Neuronal stem cell (in vitro differentiated cells): Measurements from ENCODE around the gene CHST11.

Experiments used
- DNase-seq: peaks from one replicate; pipeline ENCODE4 v3.0.0-alpha.2; 2013; ENCODE audit warnings: low spot score
- H2AFZ ChIP-seq: one replicate; pipeline ENCODE4 v1.6.1; 2013; ENCODE audit warnings: mild to moderate bottlenecking, low read length, inconsistent platforms
- H2AK5ac ChIP-seq: 2 replicates; pipeline ENCODE4 v1.6.1; 2013; ENCODE audit warnings: low read depth, mild to moderate bottlenecking, inconsistent platforms, low read length, moderate library complexity, mixed read lengths
- H2BK120ac ChIP-seq: 2 replicates; pipeline ENCODE4 v1.6.1; 2013; ENCODE audit warnings: low read depth, mild to moderate bottlenecking, inconsistent platforms, low read length, moderate library complexity, mixed read lengths
- H2BK12ac ChIP-seq: one replicate; pipeline ENCODE4 v1.6.1; 2013; ENCODE audit warnings: low read length, inconsistent platforms
- H2BK15ac ChIP-seq: 2 replicates; pipeline ENCODE4 v1.6.1; 2013; ENCODE audit warnings: mild to moderate bottlenecking, low read length, inconsistent platforms, mixed read lengths
- H2BK5ac ChIP-seq: one replicate; pipeline ENCODE4 v1.6.1; 2013; ENCODE audit warnings: inconsistent platforms, mild to moderate bottlenecking, low read length, moderate library complexity
- H3K14ac ChIP-seq: one replicate; pipeline ENCODE4 v1.6.1; 2013; ENCODE audit warnings: low read length, inconsistent platforms
- H3K18ac ChIP-seq: 2 replicates; pipeline ENCODE4 v1.6.1; 2013; ENCODE audit warnings: low read length, inconsistent platforms
- H3K23ac ChIP-seq: 2 replicates; pipeline ENCODE4 v1.6.1; 2013; ENCODE audit warnings: low read depth, mild to moderate bottlenecking, mixed read lengths, low read length, inconsistent platforms; ENCODE audit not compliant: poor library complexity
- H3K27ac ChIP-seq: replicated peaks from 3 replicates; pipeline ENCODE4 v1.5.1; 2013; ENCODE audit warnings: low read length, inconsistent platforms
- H3K27me3 ChIP-seq, 3 experiments: 2 replicates each; pipeline ENCODE4 v1.6.1; 2013; ENCODE audit warnings: low read length in 3 of 3, mild to moderate bottlenecking in 2 of 3, inconsistent platforms in 1 of 3, low read depth in 1 of 3, mixed read lengths in 1 of 3, moderate library complexity in 1 of 3; ENCODE audit not compliant: control insufficient read depth in 3 of 3, insufficient read depth in 3 of 3
- H3K36me3 ChIP-seq, 2 donors: replicated peaks in 1 of 2; 2 replicates each; pipeline ENCODE4 v1.6.1; 2013; ENCODE audit warnings: low read length in 2 of 2; ENCODE audit not compliant: control insufficient read depth in 2 of 2, insufficient read depth in 2 of 2
- H3K4ac ChIP-seq: 2 replicates; pipeline ENCODE4 v1.6.1; 2013; ENCODE audit warnings: inconsistent platforms, mild to moderate bottlenecking, low read length, moderate library complexity
- H3K4me1 ChIP-seq, 2 donors: 1 replicate in 1 of 2; 2 replicates in 1 of 2; pipeline ENCODE4 v1.6.1; 2013; ENCODE audit warnings: low read length in 2 of 2, low read depth in 1 of 2; ENCODE audit not compliant: control insufficient read depth in 2 of 2, insufficient read depth in 1 of 2
- H3K4me2 ChIP-seq: one replicate; pipeline ENCODE4 v1.6.1; 2013; ENCODE audit warnings: mild to moderate bottlenecking, low read length, inconsistent platforms; ENCODE audit not compliant: insufficient read depth, poor library complexity, severe bottlenecking
- H3K4me3 ChIP-seq, 2 donors: 2 replicates each; pipeline ENCODE4 v1.5.1; 2013; ENCODE audit warnings: low read length in 2 of 2, mild to moderate bottlenecking in 2 of 2, inconsistent platforms in 1 of 2, moderate library complexity in 1 of 2
- H3K79me1 ChIP-seq: one replicate; pipeline ENCODE4 v1.6.1; 2013; ENCODE audit warnings: low read depth, mild to moderate bottlenecking, inconsistent platforms, low read length, moderate library complexity
- H3K9ac ChIP-seq: one replicate; pipeline ENCODE4 v1.6.1; 2013; ENCODE audit warnings: mild to moderate bottlenecking, low read depth, low read length, inconsistent platforms; ENCODE audit not compliant: poor library complexity
- H3K9me3 ChIP-seq, 2 donors: replicated peaks in 1 of 2; 2 replicates each; pipeline versions ENCODE3 to v1.6.1; 2013; ENCODE audit warnings: low read length in 2 of 2, mild to moderate bottlenecking in 2 of 2, inconsistent platforms in 1 of 2, low read depth in 1 of 2, mixed read lengths in 1 of 2, moderate library complexity in 1 of 2; ENCODE audit not compliant: control insufficient read depth in 2 of 2, insufficient read depth in 1 of 2
- H4K8ac ChIP-seq: one replicate; pipeline ENCODE4 v1.6.1; 2013; ENCODE audit warnings: low read depth, mild to moderate bottlenecking, inconsistent platforms, low read length, moderate library complexity
- H4K91ac ChIP-seq: one replicate; pipeline ENCODE4 v1.6.1; 2013; ENCODE audit warnings: low read length, low read depth, mild to moderate bottlenecking, inconsistent platforms; ENCODE audit not compliant: poor library complexity
- WGBS, 2 donors: extraction: QIAGEN DNeasy Blood & Tissue Kit; methylation state at CpG; one replicate each; pipeline ENCODE4 v1.1.7; 2013; ENCODE audit warnings: missing lambda C conversion rate in 2 of 2, mixed read lengths in 1 of 2; ENCODE audit not compliant: insufficient read length in 2 of 2, insufficient replicate concordance in 1 of 2; ENCODE audit errors: extremely low coverage in 2 of 2; 5-methylcytosine and 5-hydroxymethylcytosine counted together

The CHST11 gene

DNA sequence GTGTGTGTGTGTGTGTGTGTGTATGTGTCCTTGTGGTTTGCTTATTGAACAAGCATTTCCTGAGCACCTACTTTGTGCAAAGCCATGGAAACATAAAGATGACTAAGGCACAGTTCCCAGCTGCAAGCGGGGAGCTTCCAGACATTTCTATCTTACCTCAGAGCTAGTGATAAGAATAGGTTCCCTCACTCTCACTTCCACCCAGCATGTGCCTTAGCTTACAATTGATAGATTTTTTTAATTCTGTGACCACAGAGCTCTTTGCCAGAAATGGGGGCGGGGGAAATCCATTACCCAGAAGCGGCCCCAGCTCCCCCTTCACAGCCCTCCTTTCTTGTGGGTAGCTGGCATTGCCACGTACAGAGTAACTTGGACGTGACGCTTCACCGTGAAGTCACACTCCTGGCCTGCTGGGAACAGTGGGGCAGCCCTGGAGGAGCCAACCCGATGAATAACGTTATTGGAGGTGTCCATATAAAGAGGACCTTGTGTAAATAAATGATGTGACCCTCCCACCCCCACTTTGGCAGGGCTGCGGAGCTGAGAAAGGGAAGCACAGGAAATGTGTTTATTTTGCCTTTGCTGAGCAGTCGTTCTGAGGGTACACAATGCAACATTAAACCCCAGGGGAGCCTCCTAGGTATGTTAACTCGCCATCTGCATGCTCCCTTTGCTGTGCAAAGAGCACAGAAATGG is 238.9 kb downstream of the CHST11 start:
- H3K79me1 ChIP-seq, result no peaks in the 10 kb centered on the region
- no peaks in the 10 kb centered on the region for H3K36me3 ChIP-seq
- no peaks in the 10 kb centered on the region for H3K27me3 ChIP-seq
- H3K23ac ChIP-seq, result no peak overlapping the region
- peaks cover 2 to 10% of the 10 kb centered on the region in 2 donors for H3K9me3 ChIP-seq
- H3K27ac ChIP-seq, result no peak overlapping the region
- DNase-seq, result no peak
- H3K9ac ChIP-seq, result no peak overlapping the region
- no peak overlapping the region for H2BK5ac ChIP-seq
- H2BK12ac ChIP-seq, result no peak overlapping the region
- no peak overlapping the region for H3K18ac ChIP-seq
- no peaks in the 10 kb centered on the region for H3K4me1 ChIP-seq
- no peak overlapping the region for H4K8ac ChIP-seq
- H3K4me2 ChIP-seq, result no peak overlapping the region
- H2BK120ac ChIP-seq, result no peak overlapping the region
- no peak overlapping the region for H3K4me3 ChIP-seq
- H2AK5ac ChIP-seq, result no peak overlapping the region
- no peak overlapping the region for H3K14ac ChIP-seq
- no peak overlapping the region for H2AFZ ChIP-seq
- H2BK15ac ChIP-seq, result no peak overlapping the region
- no CpG with 5 or more reads among the region's 12 CpGs for WGBS, 2 donors
- H4K91ac ChIP-seq, result no peak overlapping the region
- no peak overlapping the region for H3K4ac ChIP-seq

DNA sequence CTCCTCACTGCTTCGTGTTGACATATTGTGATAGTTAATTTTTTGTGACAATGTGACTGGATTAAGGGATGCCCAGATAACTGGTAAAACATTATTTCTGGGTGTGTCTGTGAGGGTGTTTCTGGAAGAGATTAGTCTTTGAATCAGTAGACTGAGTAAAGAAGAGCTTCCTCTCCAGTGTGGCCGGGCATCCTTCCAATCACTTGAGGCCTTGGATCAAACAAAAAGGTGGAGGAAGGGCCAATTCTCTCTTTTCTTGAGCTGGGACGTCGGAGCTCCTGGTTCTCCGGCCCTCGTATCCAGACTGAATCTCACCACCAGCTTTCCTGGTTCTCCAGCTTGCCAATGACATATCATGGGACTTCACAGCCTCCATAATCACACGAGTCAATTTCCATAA is 240.4 kb downstream of the CHST11 start:
- Histone ChIP-seq H2AFZ (no peak overlapping the region), H3K23ac (no peak overlapping the region), H2AK5ac (no peak overlapping the region), H4K8ac (no peak overlapping the region), H3K4me3 (no peak overlapping the region), H3K18ac (no peak overlapping the region), H3K36me3 (no peaks in the 10 kb centered on the region), H3K9ac (no peak overlapping the region), H3K14ac (no peak overlapping the region), H3K27me3 (no peaks in the 10 kb centered on the region), H2BK15ac (no peak overlapping the region), H3K4ac (no peak overlapping the region), H2BK5ac (no peak overlapping the region), H2BK120ac (no peak overlapping the region), H3K27ac (no peak overlapping the region), H4K91ac (no peak overlapping the region), H3K4me2 (no peak overlapping the region), H3K9me3 (peaks cover 0 to 7% of the 10 kb centered on the region in 2 donors), H3K4me1 (no peaks in the 10 kb centered on the region), H3K79me1 (no peaks in the 10 kb centered on the region), H2BK12ac (no peak overlapping the region)
- WGBS, 2 donors, result no CpG with 5 or more reads among the region's 7 CpGs
- DNase-seq, result no peak

DNA sequence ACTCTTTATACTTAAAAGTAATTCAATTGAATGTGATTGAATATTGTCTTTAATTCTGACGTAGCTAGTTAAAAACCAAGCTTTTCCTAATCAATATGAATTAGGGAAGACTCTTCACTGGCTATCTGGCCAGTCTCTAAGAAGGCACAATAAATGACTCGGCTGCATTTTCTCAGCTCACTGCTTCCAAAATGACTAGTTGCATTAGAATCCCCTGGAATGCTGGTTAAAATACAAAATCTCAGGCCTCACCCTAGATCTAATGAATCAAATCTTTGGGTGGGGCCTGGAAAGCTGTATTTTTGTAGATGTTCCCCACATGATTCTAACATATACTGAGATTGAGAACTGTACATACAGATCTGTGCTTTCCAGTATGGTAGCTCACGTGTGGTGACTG is 242.1 kb downstream of the CHST11 start:
- Histone ChIP-seq H3K9me3 (no peaks in the 10 kb centered on the region), H4K8ac (no peak overlapping the region), H3K18ac (no peak overlapping the region), H3K4me3 (no peak overlapping the region), H2BK15ac (no peak overlapping the region), H3K4ac (no peak overlapping the region), H2BK12ac (no peak overlapping the region), H3K4me1 (peaks cover 7 to 11% of the 10 kb centered on the region in 2 donors), H2BK120ac (no peak overlapping the region), H3K79me1 (no peaks in the 10 kb centered on the region), H2AK5ac (no peak overlapping the region), H3K14ac (no peak overlapping the region), H3K27me3 (no peaks in the 10 kb centered on the region), H3K4me2 (no peak overlapping the region), H2AFZ (no peak overlapping the region), H3K23ac (no peak overlapping the region), H3K27ac (no peak overlapping the region), H3K36me3 (no peaks in the 10 kb centered on the region), H2BK5ac (no peak overlapping the region), H3K9ac (no peak overlapping the region), H4K91ac (no peak overlapping the region)
- no peak for DNase-seq
- WGBS, 2 donors, result no CpG with 5 or more reads among the region's 3 CpGs

DNA sequence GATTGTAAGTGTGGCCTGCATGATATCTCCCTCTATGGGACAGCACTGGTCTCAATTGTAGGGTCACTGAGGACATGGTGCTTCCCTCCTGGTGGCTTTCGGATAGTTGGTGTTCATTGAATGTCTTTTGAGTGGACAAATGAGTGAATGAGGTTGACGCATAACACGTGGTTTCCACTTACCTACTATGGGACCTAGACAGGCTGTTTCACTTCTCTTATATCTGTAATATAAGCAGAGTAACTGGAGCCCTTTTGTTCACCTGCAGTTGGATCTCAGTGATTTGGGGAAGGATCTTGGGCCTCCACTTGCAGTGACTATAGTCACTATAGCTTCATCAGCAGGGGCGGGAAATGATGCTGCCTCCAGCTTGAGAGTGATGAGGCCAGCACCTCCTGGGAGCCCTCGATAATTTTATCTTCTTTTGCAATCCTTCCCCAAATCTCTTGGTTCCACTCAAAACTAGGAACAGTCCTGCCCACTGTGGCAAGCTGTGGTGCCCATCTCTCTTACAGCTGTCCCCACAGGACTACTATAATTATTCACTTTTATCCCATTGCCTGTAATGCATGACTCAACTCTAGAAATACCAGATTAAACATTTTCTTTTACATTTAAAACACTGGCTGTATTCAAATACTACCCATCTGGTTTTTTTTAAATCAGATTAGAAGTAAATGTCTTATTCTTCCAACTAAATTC is 242.9 kb downstream of the CHST11 start:
- H2AK5ac ChIP-seq, result no peak overlapping the region
- no peaks in the 10 kb centered on the region for H3K36me3 ChIP-seq
- H3K79me1 ChIP-seq, result no peaks in the 10 kb centered on the region
- no CpG with 5 or more reads among the region's 5 CpGs for WGBS, 2 donors
- no peak overlapping the region for H2BK12ac ChIP-seq
- no peaks in the 10 kb centered on the region for H3K9me3 ChIP-seq
- H3K18ac ChIP-seq, result no peak overlapping the region
- H2BK5ac ChIP-seq, result no peak overlapping the region
- no peak overlapping the region for H3K4ac ChIP-seq
- H3K9ac ChIP-seq, result no peak overlapping the region
- H3K4me2 ChIP-seq, result no peak overlapping the region
- no peak for DNase-seq
- H3K14ac ChIP-seq, result no peak overlapping the region
- no peak overlapping the region for H3K27ac ChIP-seq
- H2AFZ ChIP-seq, result no peak overlapping the region
- H2BK15ac ChIP-seq, result no peak overlapping the region
- no peak overlapping the region for H2BK120ac ChIP-seq
- H3K23ac ChIP-seq, result no peak overlapping the region
- no peak overlapping the region for H4K91ac ChIP-seq
- H4K8ac ChIP-seq, result no peak overlapping the region
- H3K4me1 ChIP-seq, result peaks cover 7 to 18% of the 10 kb centered on the region in 2 donors
- no peak overlapping the region for H3K4me3 ChIP-seq
- H3K27me3 ChIP-seq, result no peaks in the 10 kb centered on the region
